ENCODE measurements around the gene RAB44.

GRCh38 chr6:36745836-36746235 is 48.2 kb downstream of the RAB44 start:
- TF ChIP-seq CTCF (conservative IDR thresholded peaks at IDR 0.05) (no peak), EZH2 (IDR thresholded peaks at IDR 0.05; ENCODE audit: low read depth) (no peak)

Measured in PC-9 (cell line).